ENCODE results near the gene SLC15A3.
A peak's percentile ranks its signal among the peaks of the same experiment; 100 is the strongest.

Gene SLC15A3

DNA sequence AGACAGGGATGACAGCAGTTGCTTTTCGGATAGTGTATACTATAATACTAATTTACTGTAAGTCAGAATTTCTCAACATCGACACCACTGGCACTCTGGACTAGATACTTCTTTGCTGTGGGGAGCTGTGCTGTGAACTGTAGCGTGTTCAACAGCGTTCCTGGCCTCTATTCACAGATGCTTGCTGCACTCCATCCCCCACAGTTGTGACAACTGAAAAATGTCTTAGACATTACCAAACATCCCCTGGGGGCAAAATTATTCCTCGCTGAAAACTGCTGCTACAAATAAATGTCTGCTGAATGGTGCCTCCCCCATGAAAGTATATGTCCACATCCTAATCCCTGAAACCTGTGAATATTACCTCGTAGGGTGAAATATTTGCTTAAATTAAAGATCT is 7.5 kb upstream of the SLC15A3 start:
- 0 out of 2 replicates have a peak, but pooled peaks cover 4% of the 10 kb centered on the region for H3K27me3 ChIP-seq (ENCODE audit: insufficient read depth, low read length)
- no peaks in the 10 kb centered on the region for H3K4me1 ChIP-seq (ENCODE audit: insufficient read depth, low read length)
- H3K9ac ChIP-seq (ENCODE audit: low read depth, low read length): no peak overlapping the region
- WGBS: 91% methylated on average over 5 of the region's 6 CpGs
- H3K4me3 ChIP-seq (ENCODE audit: low read length): no peak overlapping the region
- no peaks in the 10 kb centered on the region for H3K36me3 ChIP-seq (ENCODE audit: insufficient read depth, low read length)
- no peaks in the 10 kb centered on the region for H3K9me3 ChIP-seq (ENCODE audit: insufficient read depth, low read depth, low read length)
- no peak overlapping the region for H3K27ac ChIP-seq (ENCODE audit: low read depth, low read length)

GRCh38 chr11:60957188-60957587 is 5.2 kb upstream of the SLC15A3 start:
- H3K4me3 ChIP-seq (ENCODE audit: low read length): no peak overlapping the region
- H3K9ac ChIP-seq (ENCODE audit: low read depth, low read length): no peak overlapping the region
- no peaks in the 10 kb centered on the region for H3K36me3 ChIP-seq (ENCODE audit: insufficient read depth, low read length)
- peaks cover 11% of the 10 kb centered on the region; the same call in 1 of the 2 replicates for H3K27me3 ChIP-seq (ENCODE audit: insufficient read depth, low read length)
- H3K4me1 ChIP-seq (ENCODE audit: insufficient read depth, low read length): peaks cover 4% of the 10 kb centered on the region; the same call in 1 of the 2 replicates
- 84% methylated on average over 4 of the region's 4 CpGs for WGBS
- H3K9me3 ChIP-seq (ENCODE audit: insufficient read depth, low read depth, low read length): no peaks in the 10 kb centered on the region
- H3K27ac ChIP-seq (ENCODE audit: low read depth, low read length): no peak overlapping the region

DNA sequence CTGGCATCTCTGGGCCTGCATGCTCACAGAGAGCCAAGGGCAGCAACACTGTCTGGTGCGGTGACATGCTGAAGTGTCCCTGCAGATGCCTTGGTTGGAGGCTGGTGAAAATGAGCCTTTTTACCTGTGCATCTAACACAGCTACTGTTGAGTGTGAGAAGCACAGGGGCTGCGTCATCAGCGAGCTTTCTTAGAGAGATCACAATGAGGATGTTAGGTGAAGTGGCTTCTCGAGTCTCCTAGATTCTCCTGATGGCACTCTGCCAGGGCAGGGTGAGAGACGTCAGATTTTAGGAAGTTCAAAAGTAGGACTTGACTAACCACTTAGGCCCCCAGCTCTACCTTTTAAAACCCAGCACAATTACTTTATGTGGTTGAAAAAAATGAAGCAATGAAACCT is 3.6 kb upstream of the SLC15A3 start:
- Histone ChIP-seq H3K4me1 (ENCODE audit: insufficient read depth, low read length) (peaks cover 4% of the 10 kb centered on the region; the same call in 1 of the 2 replicates), H3K27ac (ENCODE audit: low read depth, low read length) (no peak overlapping the region), H3K9me3 (ENCODE audit: insufficient read depth, low read depth, low read length) (no peaks in the 10 kb centered on the region), H3K4me3 (ENCODE audit: low read length) (no peak overlapping the region), H3K9ac (ENCODE audit: low read depth, low read length) (no peak overlapping the region), H3K36me3 (ENCODE audit: insufficient read depth, low read length) (no peaks in the 10 kb centered on the region), H3K27me3 (ENCODE audit: insufficient read depth, low read length) (peaks cover 23% of the 10 kb centered on the region)
- WGBS: 69% methylated on average over 4 of the region's 5 CpGs

DNA sequence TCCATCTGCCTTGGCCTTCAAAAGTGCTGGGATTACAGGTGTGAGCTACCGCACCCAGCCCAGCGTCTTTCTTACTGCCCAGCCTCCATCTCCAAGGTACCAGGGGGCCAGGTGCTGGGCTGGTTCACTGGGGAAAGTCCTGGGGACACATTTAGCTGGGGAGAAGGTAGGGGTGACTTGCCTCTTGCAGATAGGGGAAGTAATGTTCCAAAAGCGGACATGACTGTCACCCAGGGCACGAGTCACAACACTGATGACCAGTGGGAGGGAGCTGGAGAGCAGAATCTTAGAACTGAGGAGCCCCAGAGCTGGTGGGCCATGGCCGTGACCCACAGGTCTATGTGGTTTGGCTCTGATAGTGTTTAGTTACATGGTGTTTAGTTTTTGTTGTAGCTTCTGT is 2.4 kb upstream of the SLC15A3 start:
- H3K9ac ChIP-seq (ENCODE audit: low read depth, low read length): no peak overlapping the region
- 89% methylated on average over 5 of the region's 5 CpGs for WGBS
- H3K4me3 ChIP-seq (ENCODE audit: low read length): no peak overlapping the region

GRCh38 chr11:60953781-60954180 is 1.8 kb upstream of the SLC15A3 start:
- Histone ChIP-seq H3K36me3 (ENCODE audit: insufficient read depth, low read length) (no peaks in the 10 kb centered on the region), H3K4me3 (ENCODE audit: low read length) (no peak overlapping the region), H3K4me1 (ENCODE audit: insufficient read depth, low read length) (peaks cover 4% of the 10 kb centered on the region; the same call in 1 of the 2 replicates), H3K9ac (ENCODE audit: low read depth, low read length) (no peak overlapping the region), H3K27ac (ENCODE audit: low read depth, low read length) (no peak overlapping the region), H3K27me3 (ENCODE audit: insufficient read depth, low read length) (peaks cover 35% of the 10 kb centered on the region), H3K9me3 (ENCODE audit: insufficient read depth, low read depth, low read length) (no peaks in the 10 kb centered on the region)
- 88% methylated on average over 6 of the region's 6 CpGs for WGBS

More for the DNA sequence above, 2.4 kb upstream of the SLC15A3 start:
- Histone ChIP-seq H3K27me3 (ENCODE audit: insufficient read depth, low read length) (peaks cover 35% of the 10 kb centered on the region), H3K27ac (ENCODE audit: low read depth, low read length) (no peak overlapping the region), H3K36me3 (ENCODE audit: insufficient read depth, low read length) (no peaks in the 10 kb centered on the region), H3K9me3 (ENCODE audit: insufficient read depth, low read depth, low read length) (no peaks in the 10 kb centered on the region), H3K4me1 (ENCODE audit: insufficient read depth, low read length) (peaks cover 4% of the 10 kb centered on the region; the same call in 1 of the 2 replicates)

- Histone ChIP-seq H3K27ac (ENCODE audit: low read depth, low read length) (no peak overlapping the region), H3K27me3 (ENCODE audit: insufficient read depth, low read length) (peaks cover 35% of the 10 kb centered on the region), H3K4me3 (ENCODE audit: low read length) (peak overlapping the region; percentile 56; the same call in 1 of the 2 replicates), H3K4me1 (ENCODE audit: insufficient read depth, low read length) (peaks cover 8% of the 10 kb centered on the region; the same call in 1 of the 2 replicates), H3K9ac (ENCODE audit: low read depth, low read length) (peak overlapping the region; percentile 11; the same call in 1 of the 2 replicates), H3K36me3 (ENCODE audit: insufficient read depth, low read length) (no peaks in the 10 kb centered on the region), H3K9me3 (ENCODE audit: insufficient read depth, low read depth, low read length) (no peaks in the 10 kb centered on the region)
- WGBS: 54% methylated on average over 3 of the region's 3 CpGs
Measured at GRCh38 chr11:60952742-60953170, 780 bp upstream of the SLC15A3 start.

DNA sequence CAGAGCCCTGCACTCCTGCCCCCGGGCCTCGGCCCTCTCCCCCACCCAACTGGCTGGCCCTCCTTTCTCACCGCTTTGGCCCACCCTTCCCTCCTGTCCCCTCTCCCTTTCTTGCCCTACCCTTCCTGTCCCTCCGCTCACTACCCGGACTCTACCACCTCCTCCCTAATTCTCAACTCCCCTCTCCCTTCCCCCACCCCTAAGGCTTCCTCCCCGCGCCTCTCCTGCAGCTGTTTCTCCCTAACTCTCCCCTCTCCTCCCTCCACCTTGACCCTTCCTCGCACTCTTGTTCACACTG is 421 bp downstream of the SLC15A3 start:
- WGBS: 2% methylated on average over 8 of the region's 8 CpGs
- H3K9me3 ChIP-seq (ENCODE audit: insufficient read depth, low read depth, low read length): no peaks in the 10 kb centered on the region
- peaks cover 35% of the 10 kb centered on the region for H3K27me3 ChIP-seq (ENCODE audit: insufficient read depth, low read length)
- H3K4me3 ChIP-seq (ENCODE audit: low read length): peak overlapping the region; percentile 56
- peak overlapping the region; percentile 37 for H3K9ac ChIP-seq (ENCODE audit: low read depth, low read length)
- no peaks in the 10 kb centered on the region for H3K36me3 ChIP-seq (ENCODE audit: insufficient read depth, low read length)
- peaks cover 12% of the 10 kb centered on the region; the same call in 1 of the 2 replicates for H3K4me1 ChIP-seq (ENCODE audit: insufficient read depth, low read length)
- H3K27ac ChIP-seq (ENCODE audit: low read depth, low read length): no peak overlapping the region

- no peaks in the 10 kb centered on the region for H3K9me3 ChIP-seq (ENCODE audit: insufficient read depth, low read depth, low read length)
- H3K27ac ChIP-seq (ENCODE audit: low read depth, low read length): no peak overlapping the region
- H3K4me3 ChIP-seq (ENCODE audit: low read length): peak overlapping the region; percentile 56
- peaks cover 12% of the 10 kb centered on the region; the same call in 1 of the 2 replicates for H3K4me1 ChIP-seq (ENCODE audit: insufficient read depth, low read length)
- peak overlapping the region; percentile 71 for H3K9ac ChIP-seq (ENCODE audit: low read depth, low read length)
- H3K27me3 ChIP-seq (ENCODE audit: insufficient read depth, low read length): peaks cover 35% of the 10 kb centered on the region
- no peaks in the 10 kb centered on the region for H3K36me3 ChIP-seq (ENCODE audit: insufficient read depth, low read length)
- 5% methylated on average over 86 of the region's 86 CpGs for WGBS
Measured at GRCh38 chr11:60950933-60951605, 907 bp downstream of the SLC15A3 start.

DNA sequence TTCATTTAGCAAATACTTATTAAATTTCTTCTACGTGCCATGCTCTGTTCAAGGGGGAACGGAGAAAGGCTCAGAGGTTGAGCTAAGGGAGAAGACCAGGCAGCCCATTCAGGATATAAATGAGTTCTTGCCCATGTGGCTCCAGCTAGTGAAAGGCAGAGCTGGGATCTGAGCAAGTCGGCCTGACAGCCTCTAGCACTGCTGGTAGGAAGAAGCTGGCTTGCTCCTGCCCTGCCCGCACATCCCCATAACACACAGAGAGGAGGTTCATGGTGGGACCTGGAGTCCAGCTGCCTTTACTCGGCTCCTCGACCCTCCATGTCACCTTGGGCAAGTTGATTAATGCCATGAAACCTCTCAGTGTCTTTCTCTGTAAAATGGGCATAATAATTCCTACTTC is 2.0 kb downstream of the SLC15A3 start:
- WGBS: 86% methylated on average over 6 of the region's 6 CpGs
- peaks cover 12% of the 10 kb centered on the region; the same call in 1 of the 2 replicates for H3K4me1 ChIP-seq (ENCODE audit: insufficient read depth, low read length)
- no peaks in the 10 kb centered on the region for H3K9me3 ChIP-seq (ENCODE audit: insufficient read depth, low read depth, low read length)
- no peak overlapping the region for H3K27ac ChIP-seq (ENCODE audit: low read depth, low read length)
- H3K9ac ChIP-seq (ENCODE audit: low read depth, low read length): no peak overlapping the region
- H3K4me3 ChIP-seq (ENCODE audit: low read length): peak overlapping the region; percentile 56; the same call in 1 of the 2 replicates
- peaks cover 35% of the 10 kb centered on the region for H3K27me3 ChIP-seq (ENCODE audit: insufficient read depth, low read length)
- H3K36me3 ChIP-seq (ENCODE audit: insufficient read depth, low read length): no peaks in the 10 kb centered on the region

- H3K27ac ChIP-seq (ENCODE audit: low read depth, low read length): no peak overlapping the region; the same call in 1 of the 2 replicates
- 82% methylated on average over 5 of the region's 5 CpGs for WGBS
- H3K4me3 ChIP-seq (ENCODE audit: low read length): no peak overlapping the region
- no peaks in the 10 kb centered on the region for H3K9me3 ChIP-seq (ENCODE audit: insufficient read depth, low read depth, low read length)
- peaks cover 35% of the 10 kb centered on the region for H3K27me3 ChIP-seq (ENCODE audit: insufficient read depth, low read length)
- H3K36me3 ChIP-seq (ENCODE audit: insufficient read depth, low read length): no peaks in the 10 kb centered on the region
- H3K4me1 ChIP-seq (ENCODE audit: insufficient read depth, low read length): peaks cover 12% of the 10 kb centered on the region; the same call in 1 of the 2 replicates
- H3K9ac ChIP-seq (ENCODE audit: low read depth, low read length): no peak overlapping the region
Measured at GRCh38 chr11:60948250-60948649, 3.7 kb downstream of the SLC15A3 start.

DNA sequence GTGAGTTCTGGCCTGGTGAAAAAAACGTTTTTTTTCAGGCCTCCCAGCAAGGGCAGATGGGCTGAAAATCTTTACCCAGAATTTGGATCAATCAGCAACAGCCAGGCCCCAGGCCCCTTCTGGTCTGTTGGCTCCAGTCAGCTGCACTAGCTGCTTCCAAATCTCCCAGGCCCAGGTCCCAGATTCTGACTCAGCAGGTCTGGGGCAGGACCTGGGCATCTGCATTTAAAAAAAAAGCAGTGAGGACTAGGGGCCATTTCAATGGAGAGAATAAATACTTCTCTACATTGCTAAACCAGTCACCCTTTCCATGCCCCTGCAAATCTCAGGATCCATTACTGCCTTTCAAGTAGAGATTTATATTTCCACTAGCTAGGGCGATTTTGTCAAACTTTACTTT is 4.3 kb downstream of the SLC15A3 start:
- H3K4me3 ChIP-seq (ENCODE audit: low read length): no peak overlapping the region

More for the DNA sequence above, 4.3 kb downstream of the SLC15A3 start:
- Histone ChIP-seq H3K9ac (ENCODE audit: low read depth, low read length) (no peak overlapping the region), H3K4me1 (ENCODE audit: insufficient read depth, low read length) (peaks cover 12% of the 10 kb centered on the region; the same call in 1 of the 2 replicates), H3K27ac (ENCODE audit: low read depth, low read length) (peak overlapping the region; percentile 23; the same call in 1 of the 2 replicates), H3K9me3 (ENCODE audit: insufficient read depth, low read depth, low read length) (no peaks in the 10 kb centered on the region), H3K27me3 (ENCODE audit: insufficient read depth, low read length) (peaks cover 29% of the 10 kb centered on the region), H3K36me3 (ENCODE audit: insufficient read depth, low read length) (no peaks in the 10 kb centered on the region)
- 43% methylated on average over 2 of the region's 2 CpGs for WGBS

Measured in HUES64 (cell line).